Common myeloid progenitor, CD34-positive (primary cell): ENCODE data around the gene SLAIN2.
"Not testable (repeated sequence)": the region's sequence is repeated elsewhere in the genome, so short reads cannot be mapped to it uniquely, and the experiment has no call there.

Experiments used
- CTCF ChIA-PET: fragments of 350-600 bp; sonication (Branson Sonifier 250); formaldehyde crosslinking; loops from one replicate; lab custom pipeline; 2021; ENCODE audit warnings: antibody characterized with exemption; lab: Charles Lee
- POLR2A ChIA-PET: fragments of 350-600 bp; sonication (Branson Sonifier 250); formaldehyde crosslinking; loops from one replicate; lab custom pipeline; 2021; ENCODE audit warnings: antibody characterized with exemption; lab: Charles Lee
- DNase-seq, 3 donors: peaks; one replicate each; pipeline versions ENCODE4 v3.0.0 to v3.0.0-alpha.2; 2013
- H3K27ac ChIP-seq, 2 experiments: 1 replicate in 1 of 2; 2 replicates in 1 of 2; pipeline ENCODE4 v1.7.0; 2013; ENCODE audit warnings: inconsistent platforms in 2 of 2, low read length in 2 of 2, mild to moderate bottlenecking in 2 of 2, low read depth in 1 of 2, moderate library complexity in 1 of 2; ENCODE audit not compliant: severe bottlenecking in 2 of 2, insufficient read depth in 1 of 2, poor library complexity in 1 of 2
- H3K27me3 ChIP-seq, 5 experiments: replicated peaks in 2 of 5; 1 replicate in 3 of 5; 2 replicates in 2 of 5; pipeline versions ENCODE4 v1.6.1 to v1.7.0; 2013; ENCODE audit warnings: low read length in 4 of 5, mild to moderate bottlenecking in 2 of 5, moderate library complexity in 2 of 5, inconsistent platforms in 1 of 5; ENCODE audit not compliant: insufficient read depth in 5 of 5, control insufficient read depth in 4 of 5
- H3K36me3 ChIP-seq, 4 experiments: 1 replicate in 2 of 4; 2 replicates in 2 of 4; pipeline versions ENCODE4 v1.6.1 to v1.7.0; 2013; ENCODE audit warnings: low read length in 3 of 4, control low read depth in 1 of 4, mild to moderate bottlenecking in 1 of 4; ENCODE audit not compliant: control insufficient read depth in 4 of 4, insufficient read depth in 4 of 4
- H3K4me1 ChIP-seq, 4 experiments: 1 replicate in 3 of 4; 2 replicates in 1 of 4; pipeline versions ENCODE4 v1.6.1 to v1.7.1; 2013; ENCODE audit warnings: low read length in 3 of 4, mild to moderate bottlenecking in 3 of 4, control low read depth in 1 of 4, inconsistent platforms in 1 of 4, moderate library complexity in 1 of 4; ENCODE audit not compliant: control insufficient read depth in 4 of 4, insufficient read depth in 4 of 4; ENCODE audit errors: control extremely low read depth in 1 of 4
- H3K4me3 ChIP-seq, 7 experiments: 1 replicate in 4 of 7; 2 replicates in 3 of 7; pipeline versions ENCODE4 v1.5.1 to v1.7.0; 2013; ENCODE audit warnings: mild to moderate bottlenecking in 7 of 7, low read length in 6 of 7, moderate library complexity in 6 of 7, inconsistent platforms in 2 of 7, low read depth in 2 of 7, control low read depth in 1 of 7; ENCODE audit not compliant: insufficient read depth in 4 of 7, control insufficient read depth in 1 of 7; ENCODE audit errors: extremely low read depth in 1 of 7
- H3K9me3 ChIP-seq, 5 experiments: 1 replicate in 4 of 5; 2 replicates in 1 of 5; pipeline versions ENCODE4 v1.6.1 to v1.7.1; 2013; ENCODE audit warnings: low read length in 4 of 5, mild to moderate bottlenecking in 2 of 5, inconsistent platforms in 1 of 5, low read depth in 1 of 5, moderate library complexity in 1 of 5; ENCODE audit not compliant: control insufficient read depth in 4 of 5, insufficient read depth in 2 of 5; ENCODE audit errors: control extremely low read depth in 1 of 5
- WGBS: methylation state at CpG from one replicate; pipeline ENCODE4 v1.1.5; 2013; ENCODE audit not compliant: insufficient coverage; 5-methylcytosine and 5-hydroxymethylcytosine counted together

SLAIN2 gene

GRCh38 chr4:48440914-48441313 is 99.6 kb downstream of the SLAIN2 start:
- H3K9me3 ChIP-seq, POLR2A ChIA-PET, H3K36me3 ChIP-seq, H3K4me1 ChIP-seq, H3K27me3 ChIP-seq, H3K4me3 ChIP-seq, H3K27ac ChIP-seq, CTCF ChIA-PET: not testable (repeated sequence)
- DNase-seq: peak in 2 of 3 donors; percentile 38 to 52
- no CpG with 5 or more reads among the region's 5 CpGs for WGBS

GRCh38 chr4:48445704-48446103 is 104.4 kb downstream of the SLAIN2 start:
- Histone ChIP-seq H3K27ac (no peak overlapping the region), H3K4me3 (no peak overlapping the region), H3K27me3 (no peaks in the 10 kb centered on the region), H3K9me3 (no peaks in the 10 kb centered on the region), H3K4me1 (peaks cover 0 to 2% (median 0%) of the 10 kb centered on the region in 4 experiments), H3K36me3 (no peaks in the 10 kb centered on the region)
- DNase-seq: peak; percentile 5 to 41 (median 41)
- ChIA-PET POLR2A (no interaction called here), CTCF (interaction anchor here (1.0 to 2.5 kb wide), 6 partner anchors 9 to 44 kb away, joined by 3 to 12 read pairs (median 4); no protein-coding TSS in a partner anchor)
- no CpG with 5 or more reads among the region's 3 CpGs for WGBS

- ChIA-PET CTCF (interaction anchor here (1.0 to 2.5 kb wide), 8 partner anchors 10 to 45 kb away, joined by 3 to 12 read pairs (median 4); no protein-coding TSS in a partner anchor), POLR2A (no interaction called here)
- no peak overlapping the region for H3K4me3 ChIP-seq
- peaks cover 0 to 1% (median 0%) of the 10 kb centered on the region in 4 experiments for H3K4me1 ChIP-seq
- H3K27ac ChIP-seq: no peak overlapping the region
- H3K27me3 ChIP-seq: no peaks in the 10 kb centered on the region
- H3K9me3 ChIP-seq: no peaks in the 10 kb centered on the region
- DNase-seq: no peak
- no CpG with 5 or more reads among the region's 1 CpG for WGBS
- no peaks in the 10 kb centered on the region for H3K36me3 ChIP-seq
Measured at GRCh38 chr4:48446642-48447041, 105.3 kb downstream of the SLAIN2 start.

- 93% methylated on average over 3 of the region's 10 CpGs for WGBS
- Histone ChIP-seq H3K4me1 (peaks cover 0 to 1% (median 0%) of the 10 kb centered on the region in 4 experiments), H3K27ac (no peak overlapping the region), H3K9me3 (no peaks in the 10 kb centered on the region), H3K36me3 (no peaks in the 10 kb centered on the region), H3K4me3 (no peak overlapping the region), H3K27me3 (no peaks in the 10 kb centered on the region)
- CTCF ChIA-PET: no interaction called here
- no peak for DNase-seq
- POLR2A ChIA-PET: no interaction called here
Measured at GRCh38 chr4:48449151-48449550, 107.8 kb downstream of the SLAIN2 start.

GRCh38 chr4:48450740-48451139 is 109.4 kb downstream of the SLAIN2 start:
- Histone ChIP-seq H3K9me3 (peaks cover 0 to under 1% (median 0%) of the 10 kb centered on the region in 5 experiments), H3K27me3 (no peaks in the 10 kb centered on the region), H3K27ac (no peak overlapping the region), H3K4me1 (peaks cover 0 to 1% (median 0%) of the 10 kb centered on the region in 4 experiments), H3K4me3 (no peak overlapping the region), H3K36me3 (no peaks in the 10 kb centered on the region)
- DNase-seq: peak in 2 of 3 donors; percentile 15 to 20
- 94% methylated on average over 2 of the region's 3 CpGs for WGBS
- CTCF ChIA-PET: interaction anchor here (0.7 kb wide), 1 partner anchor 88 kb away, joined by 3 read pairs; no protein-coding TSS in a partner anchor
- POLR2A ChIA-PET: no interaction called here

GRCh38 chr4:48451656-48452055 is 110.3 kb downstream of the SLAIN2 start:
- DNase-seq, H3K27ac ChIP-seq, H3K4me3 ChIP-seq, H3K36me3 ChIP-seq, CTCF ChIA-PET, POLR2A ChIA-PET, H3K4me1 ChIP-seq, H3K27me3 ChIP-seq, H3K9me3 ChIP-seq: not testable (repeated sequence)
- WGBS: 100% methylated on average over 1 of the region's 3 CpGs

- no peak overlapping the region for H3K4me3 ChIP-seq
- ChIA-PET POLR2A (no interaction called here), CTCF (no interaction called here)
- 64% methylated on average over 2 of the region's 2 CpGs for WGBS
- H3K4me1 ChIP-seq: peaks cover 0 to 1% (median 0%) of the 10 kb centered on the region in 4 experiments
- H3K27me3 ChIP-seq: no peaks in the 10 kb centered on the region
- no peak for DNase-seq
- no peaks in the 10 kb centered on the region for H3K36me3 ChIP-seq
- H3K27ac ChIP-seq: no peak overlapping the region
- H3K9me3 ChIP-seq: peaks cover 0 to 10% (median 3%) of the 10 kb centered on the region in 5 experiments
Measured at GRCh38 chr4:48454591-48454990, 113.3 kb downstream of the SLAIN2 start.
